Right lobe of liver (tissue), 6 donors: ENCODE data around the gene MT1HL1. TPM values are rescaled to one million over a fixed set of nuclear protein-coding genes. Genes with fewer than 3 reads are reported as not detected.
A peak's percentile ranks its signal among the peaks of the same experiment; 100 is the strongest.

Source experiments
- ATAC-seq, 4 donors: fragments of 200-7000 bp; cut with Tn5 transposase; one replicate each; pipeline ENCODE4 v1.9.1; 2020; ENCODE audit warnings: mild to moderate bottlenecking in 4 of 4, moderate library complexity in 4 of 4
- DNase-seq, 3 donors: peaks; one replicate each; pipeline ENCODE4 v3.0.0-alpha.2; 2020
- H3K27ac ChIP-seq, 3 donors: fragments of 200-600 bp; one replicate each; pipeline ENCODE4 v1.8.0; 2022
- H3K27me3 ChIP-seq, 2 donors: fragments of 200-600 bp; one replicate each; pipeline ENCODE4 v1.8.0; 2022
- H3K36me3 ChIP-seq, 4 donors: fragments of 200-600 bp; sonication (generic) in 1 of 4; one replicate each; pipeline versions ENCODE4 v1.5.1 to v1.8.0; 2017 to 2022; ENCODE audit warnings: control low read depth in 1 of 4
- H3K4me1 ChIP-seq, 4 donors: fragments of 200-600 bp; sonication (generic) in 1 of 4; one replicate each; pipeline versions ENCODE4 v1.5.1 to v1.8.0; 2017 to 2022; ENCODE audit warnings: control low read depth in 1 of 4
- H3K4me3 ChIP-seq, 3 donors: fragments of 200-600 bp; one replicate each; pipeline ENCODE4 v1.8.0; 2022
- H3K9me3 ChIP-seq, 4 donors: fragments of 200-600 bp; sonication (generic) in 1 of 4; one replicate each; pipeline versions ENCODE4 v1.5.1 to v1.8.0; 2017 to 2022; ENCODE audit warnings: control low read depth in 1 of 4
- CTCF ChIP-seq, 4 donors: fragments of 200-600 bp in 3 of 4; fragments of 450-650 bp in 1 of 4; IDR thresholded peaks; one replicate each; pipeline versions ENCODE4 v1.5.1 to v1.8.0; 2016 to 2022; ENCODE audit warnings: antibody characterized with exemption in 4 of 4, mild to moderate bottlenecking in 2 of 4
- POLR2A ChIP-seq: fragments of 450-650 bp; IDR thresholded peaks from one replicate; pipeline ENCODE4 v1.6.1; 2017; ENCODE audit warnings: antibody characterized with exemption, mild to moderate bottlenecking
- WGBS: methylation state at CpG from one replicate; pipeline ENCODE4 v1.1.6; 2018; ENCODE audit warnings: low coverage, low lambda C conversion rate; ENCODE audit not compliant: insufficient coverage; ENCODE audit errors: missing lambda C conversion rate; 5-methylcytosine and 5-hydroxymethylcytosine counted together
- intact Hi-C, 2 donors: fragments of 100-400 bp; cut with DNase I; formaldehyde crosslinking; loops; one replicate each; pipeline versions ENCODE4 v1.11.2 to v1.14.1; 2022
- total RNA-seq, 6 experiments: library from RNA; depleted of rRNA in 2 of 6; stranded (reverse); fragments of >200 nt in 2 of 6; fragmentation: NEBNext Ultra II Directional in 3 of 6; extraction: Animal tissue kit (Norgen Biotek cat#: 25700) in 3 of 6; gene quantifications; one replicate each; pipeline versions ENCODE4 v1.1.0 to v1.2.4, GENCODE V29; 2016 to 2023
- donor health status: DM: no; HTN: yes; CAD: no.
- donor health status: DM: no; HTN: no; CAD: no.
- donor health status: DM: no; HTN: no; CAD: no.
- donor health status: DM: no; HTN: yes; CAD: no.
- donor health status: DM: no; HTN: yes; CAD: no.

The MT1HL1 gene
- total RNA-seq, 6 experiments from 2014 or later, result not detected

- Histone ChIP-seq H3K4me1 (no peaks in the 10 kb centered on the region), H3K27ac (no peak overlapping the region), H3K27me3 (peaks cover 0 to 30% of the 10 kb centered on the region in 2 donors), H3K36me3 (no peaks in the 10 kb centered on the region), H3K4me3 (no peak overlapping the region), H3K9me3 (no peaks in the 10 kb centered on the region)
- no peak for ATAC-seq
- no peak for DNase-seq
- TF ChIP-seq POLR2A (no peak), CTCF (IDR thresholded peaks at IDR 0.05) (no peak)
- intact Hi-C loops, result no loop called here
- WGBS, result 12% methylated on average over 3 of the region's 3 CpGs
Measured at GRCh38 chr1:237045278-237046016, 41.2 kb upstream of the MT1HL1 start.

- intact Hi-C loops, result no loop called here
- Histone ChIP-seq H3K27ac (no peak overlapping the region), H3K4me3 (no peak overlapping the region), H3K36me3 (no peaks in the 10 kb centered on the region), H3K27me3 (peaks cover 0 to 30% of the 10 kb centered on the region in 2 donors), H3K9me3 (no peaks in the 10 kb centered on the region), H3K4me1 (no peaks in the 10 kb centered on the region)
- DNase-seq (no peak), ATAC-seq (no peak)
- whole genome bisulfite sequencing, result 6% methylated on average over 12 of the region's 14 CpGs
- TF ChIP-seq CTCF (IDR thresholded peaks at IDR 0.05) (no peak), POLR2A (no peak)
Measured at GRCh38 chr1:237043846-237044636, 39.8 kb upstream of the MT1HL1 start.

GRCh38 chr1:237042892-237043576 is 38.8 kb upstream of the MT1HL1 start:
- intact Hi-C loops, result no loop called here
- ATAC-seq, result peak in 1 of 4 donors; percentile 34

More at GRCh38 chr1:237042892-237043576, 38.8 kb upstream of the MT1HL1 start:
- 0% methylated on average over 8 of the region's 55 CpGs for WGBS
- no peak overlapping the region for H3K27ac ChIP-seq
- peaks cover 0 to 30% of the 10 kb centered on the region in 2 donors for H3K27me3 ChIP-seq
- no peak for DNase-seq
- H3K4me3 ChIP-seq, result peak overlapping the region; percentile 7 to 35 (median 23)
- TF ChIP-seq CTCF (IDR thresholded peaks at IDR 0.05) (no peak), POLR2A (no peak)
- no peaks in the 10 kb centered on the region for H3K9me3 ChIP-seq
- no peaks in the 10 kb centered on the region for H3K36me3 ChIP-seq
- H3K4me1 ChIP-seq, result no peaks in the 10 kb centered on the region
